Measurements from ENCODE around the gene REXO1. TPM values are rescaled to one million over a fixed set of nuclear protein-coding genes. Genes with fewer than 3 reads are reported as not detected.

Gene REXO1
- total and polyA plus RNA-seq, 2 of the 13 experiments (the other 11 are each of a cell fraction or from before 2014, with no cell fraction given): 5.0 to 11.2 TPM

GRCh38 chr19:1791879-1792278, 56.4 kb downstream of the REXO1 start:
- H2AFZ ChIP-seq (ENCODE audit: low read length): no peak overlapping the region
- intact Hi-C loops (cut with micrococcal nuclease; ENCODE audit: unreplicated experiment) (loop anchor here (2.0 kb wide), 1 partner anchor 21 kb away; the partner anchor contains the start of gene ATP8B3), in situ Hi-C loops (cut with HindIII; ENCODE audit: extremely low pct_ligation_motif_present, low pct_unique_long_range_greater_than_20kb) (no loop called here)
- H3K9me3 ChIP-seq (ENCODE audit: low read length): no peaks in the 10 kb centered on the region
- no peak for DNase-seq (ENCODE audit: low spot score)
- BruUV-seq (replicated peaks): no TSS peak
- H3K4me1 ChIP-seq (ENCODE audit: insufficient read depth, low read length): peaks cover 7% of the 10 kb centered on the region
- WGBS (ENCODE audit: low lambda C conversion rate): no CpG with 5 or more reads among the region's 14 CpGs
- H3K4me3 ChIP-seq (replicated peaks in 1 of 3; ENCODE audit: insufficient read depth in 1 of 3, low read depth in 2 of 3, low read length in 3 of 3): no peak overlapping the region
- H3K27me3 ChIP-seq (ENCODE audit: control insufficient read depth in 1 of 2, insufficient read depth in 2 of 2, low read length in 2 of 2): peaks cover 2 to 5% of the 10 kb centered on the region in 2 experiments; a peak in 1 of 5 replicates
- H3K9ac ChIP-seq (ENCODE audit: insufficient read depth, low read depth, low read length): no peak overlapping the region
- H3K79me2 ChIP-seq (ENCODE audit: insufficient read depth, low read length): no peaks in the 10 kb centered on the region
- no peak for FAIRE-seq
- no peaks in the 10 kb centered on the region for H4K20me1 ChIP-seq (ENCODE audit: insufficient read depth, low read length)
- no peak overlapping the region for H3K4me2 ChIP-seq (ENCODE audit: low read depth, low read length)
- ChIA-PET CTCF (ENCODE audit: low intra/inter-chr PET ratio, low total read pairs) (no interaction called here), POLR2A (no interaction called here)
- H3K27ac ChIP-seq (ENCODE audit: extremely low read length, insufficient read depth, low read length): no peak overlapping the region
- no peaks in the 10 kb centered on the region for H3K36me3 ChIP-seq (replicated peaks in 1 of 2; ENCODE audit: control insufficient read depth in 1 of 2, insufficient read depth in 2 of 2, low read length in 2 of 2)
- no peak for TF ChIP-seq BCL6 (CRISPR knock-in tag; IDR thresholded peaks at IDR 0.05)
- TF ChIP-seq, protein P1, sequence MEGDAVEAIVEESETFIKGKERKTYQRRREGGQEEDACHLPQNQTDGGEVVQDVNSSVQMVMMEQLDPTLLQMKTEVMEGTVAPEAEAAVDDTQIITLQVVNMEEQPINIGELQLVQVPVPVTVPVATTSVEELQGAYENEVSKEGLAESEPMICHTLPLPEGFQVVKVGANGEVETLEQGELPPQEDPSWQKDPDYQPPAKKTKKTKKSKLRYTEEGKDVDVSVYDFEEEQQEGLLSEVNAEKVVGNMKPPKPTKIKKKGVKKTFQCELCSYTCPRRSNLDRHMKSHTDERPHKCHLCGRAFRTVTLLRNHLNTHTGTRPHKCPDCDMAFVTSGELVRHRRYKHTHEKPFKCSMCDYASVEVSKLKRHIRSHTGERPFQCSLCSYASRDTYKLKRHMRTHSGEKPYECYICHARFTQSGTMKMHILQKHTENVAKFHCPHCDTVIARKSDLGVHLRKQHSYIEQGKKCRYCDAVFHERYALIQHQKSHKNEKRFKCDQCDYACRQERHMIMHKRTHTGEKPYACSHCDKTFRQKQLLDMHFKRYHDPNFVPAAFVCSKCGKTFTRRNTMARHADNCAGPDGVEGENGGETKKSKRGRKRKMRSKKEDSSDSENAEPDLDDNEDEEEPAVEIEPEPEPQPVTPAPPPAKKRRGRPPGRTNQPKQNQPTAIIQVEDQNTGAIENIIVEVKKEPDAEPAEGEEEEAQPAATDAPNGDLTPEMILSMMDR (CRISPR knock-in tag; IDR thresholded peaks at IDR 0.05): peak; percentile 37
- ATAC-seq: peak; percentile 26

- no TSS peak for BruUV-seq (replicated peaks)
- POLR2A ChIA-PET: interaction anchor here (0.6 kb wide), 1 partner anchor 302 kb away, joined by 4 read pairs; no protein-coding TSS in a partner anchor
- 19% methylated on average over 7 of the region's 7 CpGs for WGBS (ENCODE audit: low lambda C conversion rate)
- TF ChIP-seq, protein P2, sequence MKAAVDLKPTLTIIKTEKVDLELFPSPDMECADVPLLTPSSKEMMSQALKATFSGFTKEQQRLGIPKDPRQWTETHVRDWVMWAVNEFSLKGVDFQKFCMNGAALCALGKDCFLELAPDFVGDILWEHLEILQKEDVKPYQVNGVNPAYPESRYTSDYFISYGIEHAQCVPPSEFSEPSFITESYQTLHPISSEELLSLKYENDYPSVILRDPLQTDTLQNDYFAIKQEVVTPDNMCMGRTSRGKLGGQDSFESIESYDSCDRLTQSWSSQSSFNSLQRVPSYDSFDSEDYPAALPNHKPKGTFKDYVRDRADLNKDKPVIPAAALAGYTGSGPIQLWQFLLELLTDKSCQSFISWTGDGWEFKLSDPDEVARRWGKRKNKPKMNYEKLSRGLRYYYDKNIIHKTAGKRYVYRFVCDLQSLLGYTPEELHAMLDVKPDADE (CRISPR knock-in tag; IDR thresholded peaks at IDR 0.05): no peak
- TF ChIP-seq, protein P3, sequence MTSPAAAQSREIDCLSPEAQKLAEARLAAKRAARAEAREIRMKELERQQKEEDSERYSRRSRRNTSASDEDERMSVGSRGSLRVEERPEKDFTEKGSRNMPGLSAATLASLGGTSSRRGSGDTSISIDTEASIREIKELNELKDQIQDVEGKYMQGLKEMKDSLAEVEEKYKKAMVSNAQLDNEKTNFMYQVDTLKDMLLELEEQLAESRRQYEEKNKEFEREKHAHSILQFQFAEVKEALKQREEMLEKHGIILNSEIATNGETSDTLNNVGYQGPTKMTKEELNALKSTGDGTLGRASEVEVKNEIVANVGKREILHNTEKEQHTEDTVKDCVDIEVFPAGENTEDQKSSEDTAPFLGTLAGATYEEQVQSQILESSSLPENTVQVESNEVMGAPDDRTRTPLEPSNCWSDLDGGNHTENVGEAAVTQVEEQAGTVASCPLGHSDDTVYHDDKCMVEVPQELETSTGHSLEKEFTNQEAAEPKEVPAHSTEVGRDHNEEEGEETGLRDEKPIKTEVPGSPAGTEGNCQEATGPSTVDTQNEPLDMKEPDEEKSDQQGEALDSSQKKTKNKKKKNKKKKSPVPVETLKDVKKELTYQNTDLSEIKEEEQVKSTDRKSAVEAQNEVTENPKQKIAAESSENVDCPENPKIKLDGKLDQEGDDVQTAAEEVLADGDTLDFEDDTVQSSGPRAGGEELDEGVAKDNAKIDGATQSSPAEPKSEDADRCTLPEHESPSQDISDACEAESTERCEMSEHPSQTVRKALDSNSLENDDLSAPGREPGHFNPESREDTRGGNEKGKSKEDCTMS (CRISPR knock-in tag; conservative IDR thresholded peaks at IDR 0.05): no peak
- no peak for TF ChIP-seq ZIK1 (CRISPR knock-in tag; IDR thresholded peaks at IDR 0.05; ENCODE audit: borderline replicate concordance, low read depth)
- TF ChIP-seq RNF219 (CRISPR knock-in tag; IDR thresholded peaks at IDR 0.05): no peak
- TF ChIP-seq ZNF670 (CRISPR knock-in tag; IDR thresholded peaks at IDR 0.05; ENCODE audit: borderline replicate concordance): no peak
- no peak for TF ChIP-seq ZBTB21 (CRISPR knock-in tag; IDR thresholded peaks at IDR 0.05)
These were observed 58.1 kb downstream of the REXO1 start for GRCh38 chr19:1790054-1790792.

More at GRCh38 chr19:1790054-1790792, 58.1 kb downstream of the REXO1 start:
- CTCF ChIA-PET (ENCODE audit: low intra/inter-chr PET ratio, low total read pairs): interaction anchor here (0.7 kb wide), 1 partner anchor 8 kb away, joined by 3 read pairs; no protein-coding TSS in a partner anchor
- Histone ChIP-seq H3K4me2 (ENCODE audit: low read depth, low read length) (peak overlapping the region; percentile 23; the same call in 1 of the 2 replicates), H3K27me3 (ENCODE audit: control insufficient read depth in 1 of 2, insufficient read depth in 2 of 2, low read length in 2 of 2) (peaks cover 0 to 8% of the 10 kb centered on the region in 2 experiments; a peak in 3 of 5 replicates), H3K79me2 (ENCODE audit: insufficient read depth, low read length) (no peaks in the 10 kb centered on the region), H3K4me3 (replicated peaks in 1 of 3; ENCODE audit: insufficient read depth in 1 of 3, low read depth in 2 of 3, low read length in 3 of 3) (peak overlapping the region in 2 of 3 experiments; percentile 37 to 64; a peak in 3 of 6 replicates), H3K9me3 (ENCODE audit: low read length) (no peaks in the 10 kb centered on the region), H3K4me1 (ENCODE audit: insufficient read depth, low read length) (no peaks in the 10 kb centered on the region), H3K36me3 (replicated peaks in 1 of 2; ENCODE audit: control insufficient read depth in 1 of 2, insufficient read depth in 2 of 2, low read length in 2 of 2) (no peaks in the 10 kb centered on the region), H4K20me1 (ENCODE audit: insufficient read depth, low read length) (no peaks in the 10 kb centered on the region), H2AFZ (ENCODE audit: low read length) (no peak overlapping the region), H3K9ac (ENCODE audit: insufficient read depth, low read depth, low read length) (no peak overlapping the region), H3K27ac (ENCODE audit: extremely low read length, insufficient read depth, low read length) (no peak overlapping the region)
- intact Hi-C loops (cut with micrococcal nuclease; ENCODE audit: unreplicated experiment) (loop anchor here (2.0 kb wide), 1 partner anchor 23 kb away; the partner anchor contains the start of gene ATP8B3), in situ Hi-C loops (cut with HindIII; ENCODE audit: extremely low pct_ligation_motif_present, low pct_unique_long_range_greater_than_20kb) (no loop called here)
- FAIRE-seq (no peak), DNase-seq (ENCODE audit: low spot score) (no peak), ATAC-seq (no peak)

All from HepG2 (cell line).